OCI-LY1 (cell line): ENCODE measurements around the gene IDS.

ENCODE experiments used
- CTCF ChIP-seq: fragments of 200-600 bp; sonication (generic), shearing (Covaris generic); IDR thresholded peaks from 2 replicates; pipeline ENCODE4 v1.5.1; 2017; ENCODE audit warnings: mild to moderate bottlenecking, antibody characterized with exemption, low read length, moderate library complexity, mixed read lengths
- EZH2 ChIP-seq: fragments of 200-600 bp; sonication (generic), shearing (Covaris generic); IDR thresholded peaks from 2 replicates; pipeline ENCODE4 v1.8.0; 2017; ENCODE audit warnings: borderline replicate concordance, mixed run types, mild to moderate bottlenecking, antibody characterized with exemption, low read length, moderate library complexity, mixed read lengths

GRCh38 chrX:149541521-149542047, 36.5 kb upstream of the IDS start:
- no peak for TF ChIP-seq EZH2
- TF ChIP-seq CTCF = no peak
